Measurements from ENCODE around the gene TCP11L2.

TCP11L2 gene

DNA sequence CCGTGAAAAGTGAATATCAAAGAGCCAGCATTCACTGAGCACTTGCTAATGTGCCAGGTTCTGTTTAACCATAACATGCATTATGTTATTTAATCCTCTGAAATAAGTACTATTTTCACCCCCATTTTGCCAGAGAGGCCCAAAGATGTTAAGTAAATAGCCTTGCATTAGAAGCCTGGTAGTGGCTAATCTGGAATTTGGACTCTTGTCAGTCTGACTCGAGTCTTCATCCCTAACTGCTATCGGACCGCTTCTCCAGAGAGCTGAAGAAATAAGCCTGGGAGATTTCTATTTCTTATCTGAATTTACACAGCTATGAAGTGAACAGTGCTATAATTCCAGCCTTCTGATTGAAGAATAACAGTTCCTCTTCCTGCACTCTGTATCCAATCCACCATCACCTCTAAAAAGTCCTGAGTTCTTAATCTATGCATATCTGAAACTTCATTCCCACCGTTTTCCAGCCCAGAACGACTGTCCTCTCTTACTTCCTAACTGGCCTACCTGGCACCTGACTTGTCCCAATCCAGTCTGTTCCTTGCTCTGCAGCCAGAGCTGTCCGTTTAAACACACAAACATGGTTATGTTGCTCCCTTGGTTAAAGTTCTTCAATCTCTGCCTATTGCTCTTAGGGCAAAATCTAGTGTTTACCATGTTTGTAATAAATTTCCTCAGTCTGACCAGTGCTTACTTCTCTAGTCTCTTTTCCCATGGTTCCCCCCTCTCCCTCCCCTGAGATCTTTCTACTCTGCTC lies 57.3 kb downstream of the TCP11L2 start:
- no peak for DNase-seq (ENCODE audit: low spot score)
- in situ Hi-C loops (cut with MboI; ENCODE audit: low sequenced_read_pairs, unreplicated experiment), result no loop called here
- TF ChIP-seq, protein P1, sequence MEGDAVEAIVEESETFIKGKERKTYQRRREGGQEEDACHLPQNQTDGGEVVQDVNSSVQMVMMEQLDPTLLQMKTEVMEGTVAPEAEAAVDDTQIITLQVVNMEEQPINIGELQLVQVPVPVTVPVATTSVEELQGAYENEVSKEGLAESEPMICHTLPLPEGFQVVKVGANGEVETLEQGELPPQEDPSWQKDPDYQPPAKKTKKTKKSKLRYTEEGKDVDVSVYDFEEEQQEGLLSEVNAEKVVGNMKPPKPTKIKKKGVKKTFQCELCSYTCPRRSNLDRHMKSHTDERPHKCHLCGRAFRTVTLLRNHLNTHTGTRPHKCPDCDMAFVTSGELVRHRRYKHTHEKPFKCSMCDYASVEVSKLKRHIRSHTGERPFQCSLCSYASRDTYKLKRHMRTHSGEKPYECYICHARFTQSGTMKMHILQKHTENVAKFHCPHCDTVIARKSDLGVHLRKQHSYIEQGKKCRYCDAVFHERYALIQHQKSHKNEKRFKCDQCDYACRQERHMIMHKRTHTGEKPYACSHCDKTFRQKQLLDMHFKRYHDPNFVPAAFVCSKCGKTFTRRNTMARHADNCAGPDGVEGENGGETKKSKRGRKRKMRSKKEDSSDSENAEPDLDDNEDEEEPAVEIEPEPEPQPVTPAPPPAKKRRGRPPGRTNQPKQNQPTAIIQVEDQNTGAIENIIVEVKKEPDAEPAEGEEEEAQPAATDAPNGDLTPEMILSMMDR (IDR thresholded peaks at IDR 0.05; ENCODE audit: borderline replicate concordance, control extremely low read depth, extremely low read depth, insufficient read depth, missing control alignments), result no peak

DNA sequence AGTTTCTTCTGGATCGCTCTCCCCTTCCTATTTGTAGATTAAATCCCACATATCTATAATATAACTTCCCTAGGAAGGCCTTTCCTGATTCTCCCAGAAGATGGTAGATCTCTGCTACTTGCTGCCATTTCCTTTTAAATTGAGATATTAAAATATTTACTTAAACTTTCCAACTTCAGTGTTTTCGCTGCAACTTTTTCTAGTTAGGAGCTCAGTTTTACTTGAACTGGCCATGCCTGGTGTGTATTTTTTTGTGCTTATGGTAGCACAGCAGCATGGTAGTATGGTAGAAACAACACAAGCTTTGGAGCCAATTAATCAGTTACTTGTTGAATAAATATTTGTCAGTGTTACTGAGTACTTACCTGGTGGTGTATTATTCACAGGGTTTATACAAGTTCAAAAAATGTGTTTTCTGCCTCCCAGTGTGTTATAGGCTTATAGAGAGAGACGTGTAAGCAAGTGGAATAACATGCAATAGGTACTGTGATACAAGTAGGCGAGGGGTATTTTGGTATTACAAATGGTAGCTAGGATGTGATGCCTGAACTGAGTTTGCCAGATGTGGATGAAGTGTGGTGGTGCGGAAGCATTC lies 58.0 kb downstream of the TCP11L2 start:
- no peak for DNase-seq (ENCODE audit: low spot score)
- in situ Hi-C loops (cut with MboI; ENCODE audit: low sequenced_read_pairs, unreplicated experiment), result no loop called here
- TF ChIP-seq, protein P1 (IDR thresholded peaks at IDR 0.05; ENCODE audit: borderline replicate concordance, control extremely low read depth, extremely low read depth, insufficient read depth, missing control alignments), result no peak

DNA sequence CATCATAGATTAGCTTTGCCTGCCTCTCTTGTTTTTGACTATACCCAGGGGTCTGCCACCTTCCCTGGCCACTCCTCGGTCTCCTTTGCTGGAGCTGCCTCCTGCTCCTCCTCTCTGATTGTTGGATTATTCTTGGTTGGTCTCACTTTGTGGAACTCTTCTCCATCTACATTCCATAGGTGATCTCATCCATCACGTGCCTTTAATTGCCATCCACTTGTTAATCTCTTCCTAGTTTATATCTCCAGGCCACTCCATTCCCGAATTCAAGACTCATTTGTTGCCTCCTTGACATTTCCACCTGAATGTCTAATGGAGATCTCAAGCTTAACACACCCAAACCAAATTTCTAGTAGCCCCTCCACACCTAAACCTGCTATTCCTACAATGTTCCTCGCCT lies 60.4 kb downstream of the TCP11L2 start:
- TF ChIP-seq, protein P1 (IDR thresholded peaks at IDR 0.05; ENCODE audit: borderline replicate concordance, control extremely low read depth, extremely low read depth, insufficient read depth, missing control alignments), result no peak
- no peak for DNase-seq (ENCODE audit: low spot score)
- in situ Hi-C loops (cut with MboI; ENCODE audit: low sequenced_read_pairs, unreplicated experiment), result no loop called here

DNA sequence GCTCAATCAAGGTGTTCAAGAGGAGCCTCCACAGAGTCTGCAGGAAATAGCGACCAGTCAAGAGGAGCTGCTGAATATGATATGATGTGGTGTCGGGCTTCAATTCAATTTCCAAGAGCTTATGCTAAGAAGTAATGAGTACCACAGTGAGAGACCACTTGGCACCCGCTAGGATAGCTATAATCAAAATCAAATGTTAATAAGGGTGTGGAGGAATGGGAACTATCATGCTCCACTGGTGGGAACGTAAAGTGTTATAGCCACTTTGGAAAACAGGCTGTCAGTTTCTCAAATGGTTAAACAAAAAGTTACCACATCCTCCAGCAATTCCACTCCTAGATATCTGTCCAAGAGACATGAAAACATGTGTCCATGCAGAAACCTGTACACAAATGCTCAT lies 61.7 kb downstream of the TCP11L2 start:
- TF ChIP-seq, protein P1 (IDR thresholded peaks at IDR 0.05; ENCODE audit: borderline replicate concordance, control extremely low read depth, extremely low read depth, insufficient read depth, missing control alignments), result no peak
- in situ Hi-C loops (cut with MboI; ENCODE audit: low sequenced_read_pairs, unreplicated experiment), result no loop called here

DNA sequence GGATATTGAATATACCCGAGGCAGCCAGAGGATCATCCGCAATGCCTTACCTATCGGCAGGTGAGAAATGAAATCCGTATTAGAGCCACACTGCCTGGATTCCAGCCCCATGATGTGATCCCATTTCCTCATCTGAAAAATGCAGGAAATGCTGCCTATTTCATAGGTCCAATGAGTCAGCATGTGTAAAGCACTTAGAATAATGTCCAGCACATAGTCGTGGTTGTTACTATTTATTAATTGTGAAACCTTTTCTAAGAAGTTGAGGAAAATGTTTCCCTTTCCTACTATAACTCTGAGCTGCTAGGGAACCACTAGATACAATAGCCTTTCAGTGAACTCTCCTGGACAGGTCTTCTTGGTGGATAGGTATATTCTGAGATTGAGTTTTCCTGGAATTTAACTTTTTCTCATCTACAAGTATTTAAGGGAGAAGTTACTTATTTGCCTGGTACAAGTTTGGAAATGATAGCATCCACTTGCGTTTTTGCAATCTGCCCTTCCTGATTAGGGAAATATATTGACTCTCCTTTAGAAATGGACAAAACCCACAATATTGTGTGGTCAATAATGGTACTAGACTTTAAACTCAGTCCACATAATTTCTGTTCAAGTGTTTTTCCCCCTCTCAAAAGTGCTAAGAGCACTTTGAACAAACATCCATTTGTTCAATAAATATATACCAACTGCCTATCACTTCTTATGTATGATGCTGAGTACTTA lies 67.3 kb downstream of the TCP11L2 start:
- in situ Hi-C loops (cut with MboI; ENCODE audit: low sequenced_read_pairs, unreplicated experiment), result no loop called here
- no peak for DNase-seq (ENCODE audit: low spot score)
- TF ChIP-seq, protein P1 (IDR thresholded peaks at IDR 0.05; ENCODE audit: borderline replicate concordance, control extremely low read depth, extremely low read depth, insufficient read depth, missing control alignments), result no peak

More for the DNA sequence above, 61.7 kb downstream of the TCP11L2 start:
- DNase-seq (ENCODE audit: low spot score), result no peak

DNA sequence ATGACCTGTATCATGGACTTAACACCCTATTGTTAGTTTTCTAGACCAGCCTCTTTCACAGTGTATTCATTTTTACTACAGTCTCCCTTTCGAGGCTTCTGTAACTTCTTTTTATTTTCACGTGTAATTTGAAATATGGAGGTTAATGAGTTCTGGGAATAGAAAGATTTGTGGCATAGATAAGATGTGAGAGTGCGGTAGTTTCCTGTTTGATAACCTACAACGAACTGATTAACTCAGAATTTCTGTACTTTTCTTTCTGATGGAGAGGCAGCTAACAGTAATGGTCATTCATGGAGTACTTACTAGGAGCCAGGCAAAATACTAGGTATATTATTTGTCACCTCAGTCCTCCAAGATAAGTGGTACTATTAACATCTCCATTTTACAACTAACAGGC lies 76.3 kb downstream of the TCP11L2 start:
- in situ Hi-C loops (cut with MboI; ENCODE audit: low sequenced_read_pairs, unreplicated experiment), result loop anchor here (25.0 kb wide), 1 partner anchor 734 kb away; no protein-coding TSS in a partner anchor
- no peak for DNase-seq (ENCODE audit: low spot score)
- TF ChIP-seq, protein P1 (IDR thresholded peaks at IDR 0.05; ENCODE audit: borderline replicate concordance, control extremely low read depth, extremely low read depth, insufficient read depth, missing control alignments), result no peak

Data from GM13976 (cell line).